Measurements from ENCODE around the gene MAGI2. TPM values are rescaled to one million over a fixed set of nuclear protein-coding genes. Genes with fewer than 3 reads are reported as not detected.

Gene MAGI2
- polyA plus RNA-seq, 3 donors: 0.03 to 0.11 TPM; not detected in 1

- Mint-ChIP-seq H3K9me3 (peaks cover 0 to 7% (median 2%) of the 10 kb centered on the region in 7 donors), H3K27ac (no peak overlapping the region), H3K27me3 (ENCODE audit: low read depth in 3 of 3) (no peaks in the 10 kb centered on the region), H3K4me3 (no peak overlapping the region), H3K4me1 (no peaks in the 10 kb centered on the region), H3K36me3 (no peaks in the 10 kb centered on the region)
- Histone ChIP-seq H3K4me2 (replicated peaks; ENCODE audit: extremely low read depth, low read length, poor library complexity, severe bottlenecking) (no peak overlapping the region), H3K27me3 (ENCODE audit: control insufficient read depth in 2 of 2, insufficient read depth in 2 of 2, low read length in 2 of 2) (no peaks in the 10 kb centered on the region), H3K9me3 (replicated peaks in 1 of 2; ENCODE audit: control insufficient read depth in 1 of 2, insufficient read depth in 1 of 2, low read length in 2 of 2) (no peaks in the 10 kb centered on the region), H3K4me3 (replicated peaks in 1 of 3; ENCODE audit: low read depth in 2 of 3, low read length in 3 of 3) (no peak overlapping the region), H3K27ac (ENCODE audit: low read depth in 1 of 2, low read length in 2 of 2) (no peak overlapping the region), H3K4me1 (ENCODE audit: control insufficient read depth in 1 of 2, insufficient read depth in 2 of 2, low read length in 2 of 2) (no peaks in the 10 kb centered on the region), H3K36me3 (replicated peaks in 1 of 2; ENCODE audit: control insufficient read depth in 1 of 2, insufficient read depth in 2 of 2, low read length in 2 of 2) (no peaks in the 10 kb centered on the region), H3K9ac (ENCODE audit: insufficient read depth, low read length, poor library complexity, severe bottlenecking) (no peak overlapping the region), H3K79me2 (ENCODE audit: insufficient read depth, low read length) (no peaks in the 10 kb centered on the region), H4K20me1 (ENCODE audit: insufficient read depth, low read length) (no peaks in the 10 kb centered on the region), H2AFZ (ENCODE audit: insufficient read depth, low read depth, low read length, poor library complexity, severe bottlenecking) (no peak overlapping the region)
- intact Hi-C loops (cut with micrococcal nuclease): no loop called here
- TF ChIP-seq CTCF (IDR thresholded peaks at IDR 0.05): no peak
- DNase-seq: no peak
Observed at GRCh38 chr7:78406531-78406930, 1046.9 kb downstream of the MAGI2 start.

- Histone ChIP-seq H2AFZ (ENCODE audit: insufficient read depth, low read depth, low read length, poor library complexity, severe bottlenecking) (no peak overlapping the region), H3K4me3 (replicated peaks in 1 of 3; ENCODE audit: low read depth in 2 of 3, low read length in 3 of 3) (no peak overlapping the region), H3K27ac (ENCODE audit: low read depth in 1 of 2, low read length in 2 of 2) (no peak overlapping the region), H3K79me2 (ENCODE audit: insufficient read depth, low read length) (no peaks in the 10 kb centered on the region), H3K36me3 (replicated peaks in 1 of 2; ENCODE audit: control insufficient read depth in 1 of 2, insufficient read depth in 2 of 2, low read length in 2 of 2) (no peaks in the 10 kb centered on the region), H3K9ac (ENCODE audit: insufficient read depth, low read length, poor library complexity, severe bottlenecking) (no peak overlapping the region), H3K27me3 (ENCODE audit: control insufficient read depth in 2 of 2, insufficient read depth in 2 of 2, low read length in 2 of 2) (no peaks in the 10 kb centered on the region), H3K4me2 (replicated peaks; ENCODE audit: extremely low read depth, low read length, poor library complexity, severe bottlenecking) (no peak overlapping the region), H4K20me1 (ENCODE audit: insufficient read depth, low read length) (no peaks in the 10 kb centered on the region), H3K9me3 (replicated peaks in 1 of 2; ENCODE audit: control insufficient read depth in 1 of 2, insufficient read depth in 1 of 2, low read length in 2 of 2) (no peaks in the 10 kb centered on the region), H3K4me1 (ENCODE audit: control insufficient read depth in 1 of 2, insufficient read depth in 2 of 2, low read length in 2 of 2) (no peaks in the 10 kb centered on the region)
- H3K4me3 Mint-ChIP-seq: no peak overlapping the region
- peaks cover 0 to 11% (median 2%) of the 10 kb centered on the region in 7 donors for H3K9me3 Mint-ChIP-seq
- H3K27me3 Mint-ChIP-seq (ENCODE audit: low read depth in 3 of 3): peaks cover 0 to 1% (median 0%) of the 10 kb centered on the region in 3 donors
- H3K36me3 Mint-ChIP-seq: no peaks in the 10 kb centered on the region
- intact Hi-C loops (cut with micrococcal nuclease): no loop called here
- 90% methylated on average over 1 of the region's 4 CpGs for WGBS (ENCODE audit: insufficient coverage)
- TF ChIP-seq CTCF (IDR thresholded peaks at IDR 0.05): no peak
- no peaks in the 10 kb centered on the region for H3K4me1 Mint-ChIP-seq
- DNase-seq: no peak
- no peak overlapping the region for H3K27ac Mint-ChIP-seq
Observed at GRCh38 chr7:78402096-78402495, 1051.4 kb downstream of the MAGI2 start.

Measured in CD14-positive monocyte (primary cell).